GM18505 (cell line): ENCODE results near the gene CCDC89.
"Not testable (repeated sequence)": the region's sequence is repeated elsewhere in the genome, so short reads cannot be mapped to it uniquely, and the experiment has no call there.

Source experiments
- ATAC-seq: cut with Tn5 transposase; IDR thresholded peaks from one replicate; pipeline ENCODE4 v1.9.1; 2021; ENCODE audit not compliant: unreplicated experiment
- POLR2A ChIP-seq: IDR thresholded peaks from 4 replicates; pipeline ENCODE4 v1.6.1; 2011; ENCODE audit warnings: borderline replicate concordance; ENCODE audit not compliant: insufficient read depth, insufficient read length; ENCODE audit errors: extremely low read depth

The CCDC89 gene

GRCh38 chr11:85673393-85673792 lies 12.6 kb downstream of the CCDC89 start:
- TF ChIP-seq POLR2A, result no peak
- ATAC-seq, result no peak

- no peak for ATAC-seq
- TF ChIP-seq POLR2A, result no peak
Observed at GRCh38 chr11:85672105-85672902, 13.7 kb downstream of the CCDC89 start.

GRCh38 chr11:85670949-85671663 lies 14.9 kb downstream of the CCDC89 start:
- not testable (repeated sequence) for ATAC-seq

GRCh38 chr11:85668157-85668556 lies 17.8 kb downstream of the CCDC89 start:
- no peak for TF ChIP-seq POLR2A
- ATAC-seq, result no peak

GRCh38 chr11:85666687-85667086 lies 19.3 kb downstream of the CCDC89 start:
- ATAC-seq, result no peak
- no peak for TF ChIP-seq POLR2A

GRCh38 chr11:85665733-85666132 lies 20.3 kb downstream of the CCDC89 start:
- ATAC-seq, result no peak
- TF ChIP-seq POLR2A, result no peak

GRCh38 chr11:85664615-85665481 lies 21.1 kb downstream of the CCDC89 start, which contains the start of gene CREBZF:
CREBZF (minus strand) TSS chr11:85665129; CDS start chr11:85664875, 254 bp downstream.
- peak; percentile 92 for ATAC-seq
- TF ChIP-seq POLR2A, result peak; percentile 94

- peak; percentile 57 for ATAC-seq
- peak; percentile 62 for TF ChIP-seq POLR2A
Observed at GRCh38 chr11:85663753-85664614, 22.0 kb downstream of the CCDC89 start.

- TF ChIP-seq POLR2A, result no peak
- ATAC-seq, result no peak
Observed at GRCh38 chr11:85663080-85663752, 22.8 kb downstream of the CCDC89 start.

GRCh38 chr11:85661972-85662664 lies 23.9 kb downstream of the CCDC89 start:
- no peak for TF ChIP-seq POLR2A
- ATAC-seq, result no peak

- no peak for ATAC-seq
- TF ChIP-seq POLR2A, result no peak
Observed at GRCh38 chr11:85658180-85658579, 27.8 kb downstream of the CCDC89 start.

- ATAC-seq, result no peak
- TF ChIP-seq POLR2A, result no peak
Observed at GRCh38 chr11:85656777-85657176, 29.2 kb downstream of the CCDC89 start.

GRCh38 chr11:85654343-85654742 lies 31.7 kb downstream of the CCDC89 start:
- ATAC-seq, result not testable (repeated sequence)
